ENCODE measurements around the gene CCDC57. TPM values are rescaled to one million over a fixed set of nuclear protein-coding genes. Genes with fewer than 3 reads are reported as not detected.

CCDC57 gene
- total and polyA plus RNA-seq, 2 of the 4 experiments (the other 2 are of a cell fraction): 7.3 to 31.3 TPM

GRCh38 chr17:82231562-82232321 lies 19.1 kb upstream of the CCDC57 start (continued):
- TF ChIP-seq, protein P1, sequence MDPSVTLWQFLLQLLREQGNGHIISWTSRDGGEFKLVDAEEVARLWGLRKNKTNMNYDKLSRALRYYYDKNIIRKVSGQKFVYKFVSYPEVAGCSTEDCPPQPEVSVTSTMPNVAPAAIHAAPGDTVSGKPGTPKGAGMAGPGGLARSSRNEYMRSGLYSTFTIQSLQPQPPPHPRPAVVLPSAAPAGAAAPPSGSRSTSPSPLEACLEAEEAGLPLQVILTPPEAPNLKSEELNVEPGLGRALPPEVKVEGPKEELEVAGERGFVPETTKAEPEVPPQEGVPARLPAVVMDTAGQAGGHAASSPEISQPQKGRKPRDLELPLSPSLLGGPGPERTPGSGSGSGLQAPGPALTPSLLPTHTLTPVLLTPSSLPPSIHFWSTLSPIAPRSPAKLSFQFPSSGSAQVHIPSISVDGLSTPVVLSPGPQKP (IDR thresholded peaks at IDR 0.05; ENCODE audit: borderline replicate concordance, low read depth, low read length): no peak

DNA sequence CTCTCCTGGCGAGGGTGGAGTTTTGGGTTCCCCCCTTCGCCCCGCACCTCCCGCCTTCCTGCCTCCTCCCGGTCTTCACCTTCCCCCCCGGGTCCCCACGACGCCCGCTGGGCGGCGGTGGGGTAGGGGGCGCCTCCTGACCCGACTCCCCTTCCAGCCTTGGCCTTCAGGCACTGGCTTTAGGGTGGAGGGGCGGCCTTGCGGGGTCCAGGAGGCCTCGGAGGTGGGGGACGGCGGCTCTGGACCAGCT lies 18.6 kb upstream of the CCDC57 start:
- in situ Hi-C loops (cut with MboI; ENCODE audit: low sequenced_read_pairs) (no loop called here), dilution Hi-C loops (cut with HindIII; ENCODE audit: low sequenced_read_pairs, unreplicated experiment) (no loop called here), intact Hi-C loops (cut with micrococcal nuclease) (loop anchor here (2.0 kb wide), 1 partner anchor 14 kb away; no protein-coding TSS in a partner anchor)
- Histone ChIP-seq H3K4me2 (ENCODE audit: low read depth, low read length) (peak overlapping the region; percentile 87), H2AK9ac (replicated peaks; ENCODE audit: low read depth, low read length, poor library complexity) (peak overlapping the region; percentile 99), H3K27me3 (ENCODE audit: control insufficient read depth, insufficient read depth, low read length) (no peaks in the 10 kb centered on the region), H3K4me1 (ENCODE audit: control insufficient read depth, insufficient read depth, low read length) (peaks cover 39% of the 10 kb centered on the region), H2BK15ac (ENCODE audit: low read depth, low read length) (no peak overlapping the region), H3K36me3 (ENCODE audit: control insufficient read depth, insufficient read depth, low read length) (peaks cover 22% of the 10 kb centered on the region), H3K4me3 (ENCODE audit: insufficient read depth, low read depth, low read length) (peak overlapping the region; percentile 98), H3K27ac (ENCODE audit: insufficient read depth, low read length) (peak overlapping the region; percentile 91), H4K20me1 (ENCODE audit: insufficient read depth, low read length) (peaks cover 73% of the 10 kb centered on the region), H4K8ac (ENCODE audit: low read depth in 2 of 2, low read length in 2 of 2) (peak overlapping the region; percentile 47 to 76; a peak in 3 of 4 replicates), H3K9me3 (ENCODE audit: control insufficient read depth, insufficient read depth, low read length) (no peaks in the 10 kb centered on the region), H2BK20ac (ENCODE audit: low read depth, low read length) (no peak overlapping the region), H3K9me1 (ENCODE audit: insufficient read depth, low read length) (no peaks in the 10 kb centered on the region), H2AFZ (replicated peaks; ENCODE audit: low read length, poor library complexity) (peak overlapping the region; percentile 2), H4K91ac (ENCODE audit: insufficient read depth, low read depth, low read length) (peak overlapping the region; percentile 78; the same call in 1 of the 2 replicates), H3K9ac (ENCODE audit: low read depth, low read length) (peak overlapping the region; percentile 91), H3K56ac (ENCODE audit: extremely low read depth, insufficient read depth, low read length) (peak overlapping the region; percentile 60; the same call in 1 of the 2 replicates), H2BK120ac (ENCODE audit: low read depth, low read length) (peak overlapping the region; percentile 10; the same call in 1 of the 2 replicates), H4K5ac (ENCODE audit: low read depth, low read length) (no peak overlapping the region), H3K79me1 (ENCODE audit: low read depth in 1 of 2, low read length in 2 of 2) (peaks cover 0 to 70% of the 10 kb centered on the region in 2 experiments; a peak in 3 of 4 replicates), H2BK5ac (ENCODE audit: low read depth, low read length, poor library complexity, severe bottlenecking) (peak overlapping the region; percentile 79), H3K4ac (ENCODE audit: low read depth, low read length) (peak overlapping the region; percentile 80), H3K14ac (replicated peaks; ENCODE audit: low read depth, low read length) (peak overlapping the region; percentile 48), H3K18ac (ENCODE audit: low read depth, low read length) (peak overlapping the region; percentile 39; the same call in 1 of the 2 replicates), H3K23ac (ENCODE audit: low read depth, low read length) (peak overlapping the region; percentile 63; the same call in 1 of the 2 replicates), H2AK5ac (ENCODE audit: low read depth, low read length) (peak overlapping the region; percentile 85; the same call in 1 of the 2 replicates)
- BruUV-seq (replicated peaks): no TSS peak
- DNase-seq (no peak), ATAC-seq (ENCODE audit: low read depth) (peak; percentile 0; the same call in 1 of the 2 replicates)
- POLR2A ChIA-PET (ENCODE audit: unreplicated experiment): no interaction called here
- CTCF ChIA-PET: no interaction called here
- WGBS, 2 experiments (ENCODE audit: extremely low coverage in 2 of 2, insufficient read length in 1 of 2): no CpG with 5 or more reads among the region's 18 CpGs
- no peak for TF ChIP-seq POLR2A (IDR thresholded peaks at IDR 0.05; ENCODE audit: low read depth, low read length)
- TF ChIP-seq MAFK (IDR thresholded peaks at IDR 0.05; ENCODE audit: low read depth, low read length): no peak
- TF ChIP-seq, protein P1 (IDR thresholded peaks at IDR 0.05; ENCODE audit: borderline replicate concordance, low read depth, low read length): no peak
- no peak for TF ChIP-seq RCOR1 (IDR thresholded peaks at IDR 0.05; ENCODE audit: insufficient replicate concordance, low read length)
- TF ChIP-seq FOS (IDR thresholded peaks at IDR 0.05; ENCODE audit: low read depth, low read length): no peak
- TF ChIP-seq RAD21 (IDR thresholded peaks at IDR 0.05; ENCODE audit: low read length): no peak
- no peak for TF ChIP-seq CEBPB (IDR thresholded peaks at IDR 0.05; ENCODE audit: low read depth, low read length)
- TF ChIP-seq MXI1 (IDR thresholded peaks at IDR 0.05; ENCODE audit: borderline replicate concordance, low read depth, low read length): no peak
- TF ChIP-seq USF2 (IDR thresholded peaks at IDR 0.05; ENCODE audit: low read depth, low read length): no peak
- TF ChIP-seq BHLHE40 (IDR thresholded peaks at IDR 0.05; ENCODE audit: low read depth, low read length): no peak
- no peak for TF ChIP-seq RFX5 (IDR thresholded peaks at IDR 0.05; ENCODE audit: low read depth, low read length)
- TF ChIP-seq SMC3 (IDR thresholded peaks at IDR 0.05; ENCODE audit: low read depth, low read length): no peak
- no peak for TF ChIP-seq MAZ (IDR thresholded peaks at IDR 0.05; ENCODE audit: borderline replicate concordance, low read depth, low read length)

Data from IMR-90 (cell line).